Parathyroid adenoma (tissue), 2 donors: Measurements from ENCODE around the gene BCL7B.
"Not testable (repeated sequence)": the region's sequence is repeated elsewhere in the genome, so short reads cannot be mapped to it uniquely, and the experiment has no call there.

Experiments used
- H2AFZ ChIP-seq: fragments of 300-600 bp; sonication (generic); one replicate; pipeline ENCODE4 v1.7.0; 2017; ENCODE audit warnings: antibody characterized with exemption, mild to moderate bottlenecking
- H3K27ac ChIP-seq: fragments of 300-600 bp; sonication (generic); one replicate; pipeline ENCODE4 v1.7.0; 2017
- H3K27me3 ChIP-seq: fragments of 300-600 bp; sonication (generic); one replicate; pipeline ENCODE4 v1.7.0; 2017; ENCODE audit warnings: low read length; ENCODE audit not compliant: control insufficient read depth, insufficient read depth
- H3K36me3 ChIP-seq: fragments of 300-600 bp; sonication (generic); one replicate; pipeline ENCODE4 v1.7.0; 2017; ENCODE audit warnings: low read length; ENCODE audit not compliant: control insufficient read depth, insufficient read depth
- H3K4me1 ChIP-seq: fragments of 300-600 bp; sonication (generic); one replicate; pipeline ENCODE4 v1.7.0; 2017; ENCODE audit warnings: control low read depth
- H3K4me2 ChIP-seq: fragments of 300-600 bp; sonication (generic); one replicate; pipeline ENCODE4 v1.7.0; 2017; ENCODE audit warnings: low read length
- H3K4me3 ChIP-seq: fragments of 300-600 bp; sonication (generic); one replicate; pipeline ENCODE4 v1.7.0; 2017; ENCODE audit warnings: low read depth, low read length
- H3K79me2 ChIP-seq: fragments of 300-600 bp; sonication (generic); one replicate; pipeline ENCODE4 v1.7.0; 2017; ENCODE audit warnings: control low read depth
- H3K9ac ChIP-seq: fragments of 300-600 bp; sonication (generic); one replicate; pipeline ENCODE4 v1.7.0; 2017; ENCODE audit warnings: mild to moderate bottlenecking
- H3K9me3 ChIP-seq: fragments of 300-600 bp; sonication (generic); one replicate; pipeline ENCODE4 v1.7.0; 2017; ENCODE audit warnings: low read length; ENCODE audit not compliant: control insufficient read depth
- CTCF ChIP-seq: fragments of 300-600 bp; sonication (generic); IDR thresholded peaks from one replicate; pipeline ENCODE4 v1.7.0; 2017; ENCODE audit warnings: antibody characterized with exemption, mild to moderate bottlenecking
- donor health status: primary hyperparathyroidism.

The BCL7B gene

GRCh38 chr7:73567846-73568685, 10.6 kb upstream of the BCL7B start:
- H3K27ac ChIP-seq: no peak overlapping the region

GRCh38 chr7:73567140-73567539, 9.7 kb upstream of the BCL7B start:
- Histone ChIP-seq H3K79me2 (no peaks in the 10 kb centered on the region), H3K4me3 (no peak overlapping the region), H3K9ac (no peak overlapping the region), H3K4me1 (no peaks in the 10 kb centered on the region), H3K27me3 (no peaks in the 10 kb centered on the region), H3K36me3 (no peaks in the 10 kb centered on the region), H2AFZ (no peak overlapping the region), H3K9me3 (no peaks in the 10 kb centered on the region), H3K4me2 (no peak overlapping the region), H3K27ac (no peak overlapping the region)
- TF ChIP-seq CTCF: no peak

More at GRCh38 chr7:73567846-73568685, 10.6 kb upstream of the BCL7B start:
- H3K36me3 ChIP-seq: no peaks in the 10 kb centered on the region
- no peak overlapping the region for H2AFZ ChIP-seq
- H3K4me3 ChIP-seq: no peak overlapping the region
- H3K27me3 ChIP-seq: no peaks in the 10 kb centered on the region
- H3K4me1 ChIP-seq: no peaks in the 10 kb centered on the region
- H3K4me2 ChIP-seq: no peak overlapping the region
- no peak for TF ChIP-seq CTCF
- no peaks in the 10 kb centered on the region for H3K9me3 ChIP-seq
- no peaks in the 10 kb centered on the region for H3K79me2 ChIP-seq
- H3K9ac ChIP-seq: no peak overlapping the region

- H3K27ac ChIP-seq, H3K27me3 ChIP-seq, H3K36me3 ChIP-seq, H3K4me1 ChIP-seq, H3K79me2 ChIP-seq, H3K4me3 ChIP-seq, H3K4me2 ChIP-seq, H2AFZ ChIP-seq, H3K9ac ChIP-seq, H3K9me3 ChIP-seq: not testable (repeated sequence)
Measured at GRCh38 chr7:73566431-73566830, 8.9 kb upstream of the BCL7B start.

- Histone ChIP-seq H3K4me2 (no peak overlapping the region), H3K9me3 (no peaks in the 10 kb centered on the region), H3K27me3 (no peaks in the 10 kb centered on the region), H3K9ac (no peak overlapping the region), H3K79me2 (no peaks in the 10 kb centered on the region), H3K27ac (no peak overlapping the region), H3K36me3 (no peaks in the 10 kb centered on the region), H2AFZ (no peak overlapping the region), H3K4me3 (no peak overlapping the region), H3K4me1 (no peaks in the 10 kb centered on the region)
- TF ChIP-seq CTCF: no peak
Measured at GRCh38 chr7:73565675-73566340, 8.3 kb upstream of the BCL7B start.

GRCh38 chr7:73560109-73560835, 2.8 kb upstream of the BCL7B start:
- peaks cover 4% of the 10 kb centered on the region for H3K4me1 ChIP-seq
- peak overlapping the region; percentile 17 for H2AFZ ChIP-seq
- TF ChIP-seq CTCF: no peak
- no peaks in the 10 kb centered on the region for H3K27me3 ChIP-seq
- no peak overlapping the region for H3K9ac ChIP-seq
- no peaks in the 10 kb centered on the region for H3K36me3 ChIP-seq
- no peak overlapping the region for H3K4me3 ChIP-seq
- peaks cover 14% of the 10 kb centered on the region for H3K79me2 ChIP-seq
- no peak overlapping the region for H3K4me2 ChIP-seq
- no peak overlapping the region for H3K27ac ChIP-seq
- no peaks in the 10 kb centered on the region for H3K9me3 ChIP-seq
